ENCODE results near the gene SIRT7.

- TF ChIP-seq CTCF (conservative IDR thresholded peaks at IDR 0.05 in 1 of 2, IDR thresholded peaks at IDR 0.05 in 1 of 2; ENCODE audit: extremely low read depth in 1 of 2, insufficient read depth in 1 of 2, low read depth in 1 of 2, low read length in 2 of 2) = no peak
- TF ChIP-seq EZH2 (IDR thresholded peaks at IDR 0.05; ENCODE audit: borderline replicate concordance, low read length) = no peak
Measured at GRCh38 chr17:81951785-81952684, 34.1 kb upstream of the SIRT7 start.

Data from mammary epithelial cell (primary cell).